HEK293 (cell line): ENCODE measurements around the gene COPZ1.

Experiments
- CTCF ChIA-PET: fragments of 350-600 bp; formaldehyde crosslinking; extraction: SDS; loops from one replicate; lab custom pipeline; 2021; ENCODE audit warnings: antibody characterized with exemption; lab: Yijun Ruan, JAX
- POLR2A ChIA-PET: fragments of 300-600 bp; formaldehyde crosslinking; extraction: SDS; loops from one replicate; lab custom pipeline; 2020; ENCODE audit warnings: antibody characterized with exemption, inconsistent platforms; lab: Yijun Ruan, JAX
- H3K27ac ChIP-seq: fragments of 200-500 bp; sonication (Bioruptor generic); 2 replicates; pipeline ENCODE4 v1.5.1; 2014; ENCODE audit warnings: low read depth, low read length, control low read depth, inconsistent platforms; ENCODE audit errors: extremely low read depth
- H3K36me3 ChIP-seq, 2 experiments: fragments of 200-500 bp in 1 of 2; sonication (Bioruptor generic) in 1 of 2; 1 replicate in 1 of 2; 2 replicates in 1 of 2; pipeline ENCODE4 v1.5.1; 2014 to 2017; ENCODE audit warnings: inconsistent platforms in 2 of 2, low read length in 2 of 2; ENCODE audit not compliant: control insufficient read depth in 2 of 2, insufficient read depth in 1 of 2
- H3K4me1 ChIP-seq: fragments of 200-500 bp; sonication (Bioruptor generic); 2 replicates; pipeline ENCODE4 v1.5.1; 2014; ENCODE audit warnings: mild to moderate bottlenecking, low read length, inconsistent platforms; ENCODE audit not compliant: control insufficient read depth, insufficient read depth
- H3K4me3 ChIP-seq: 2 replicates; pipeline ENCODE4 v1.5.1; 2011; ENCODE audit warnings: low read depth, mild to moderate bottlenecking, control low read depth, low read length, moderate library complexity
- H3K9me3 ChIP-seq: fragments of 200-500 bp; sonication (Bioruptor generic); 2 replicates; pipeline ENCODE4 v1.5.1; 2014; ENCODE audit warnings: low read depth, low read length, inconsistent platforms; ENCODE audit not compliant: control insufficient read depth, insufficient read depth
- GLIS1 ChIP-seq: fragments of 450-650 bp; formaldehyde crosslinking; IDR thresholded peaks from 2 replicates; pipeline ENCODE4 v1.5.1; 2016; ENCODE audit warnings: missing biosample characterization, missing genetic modification characterization
- GLIS2 ChIP-seq: fragments of 450-650 bp; formaldehyde crosslinking; IDR thresholded peaks from 2 replicates; pipeline ENCODE4 v1.5.1; 2016; ENCODE audit warnings: missing biosample characterization, missing genetic modification characterization
- KLF10 ChIP-seq: fragments of 450-650 bp; IDR thresholded peaks from 2 replicates; pipeline ENCODE4 v1.5.1; 2018; ENCODE audit warnings: missing biosample characterization, mild to moderate bottlenecking, missing genetic modification characterization
- SP2 ChIP-seq: fragments of 450-650 bp; formaldehyde crosslinking; IDR thresholded peaks from 2 replicates; pipeline ENCODE4 v1.5.1; 2016; ENCODE audit warnings: missing biosample characterization, missing genetic modification characterization
- SP3 ChIP-seq: fragments of 450-650 bp; formaldehyde crosslinking; IDR thresholded peaks from 2 replicates; pipeline ENCODE4 v1.5.1; 2016; ENCODE audit warnings: missing biosample characterization, missing genetic modification characterization
- YY1 ChIP-seq: fragments of 450-650 bp; formaldehyde crosslinking; IDR thresholded peaks from 2 replicates; pipeline ENCODE4 v1.5.1; 2018; ENCODE audit warnings: missing biosample characterization, missing genetic modification characterization
- ZFP37 ChIP-seq: fragments of 450-650 bp; formaldehyde crosslinking; IDR thresholded peaks from 2 replicates; pipeline ENCODE4 v1.5.1; 2016; ENCODE audit warnings: missing biosample characterization, missing genetic modification characterization
- ZNF155 ChIP-seq: fragments of 450-650 bp; formaldehyde crosslinking; IDR thresholded peaks from 2 replicates; pipeline ENCODE4 v1.5.1; 2016; ENCODE audit warnings: missing biosample characterization, missing genetic modification characterization
- ZNF248 ChIP-seq: fragments of 450-650 bp; formaldehyde crosslinking; IDR thresholded peaks from 2 replicates; pipeline ENCODE4 v1.5.1; 2017; ENCODE audit warnings: missing biosample characterization, missing genetic modification characterization
- ZNF266 ChIP-seq: fragments of 450-650 bp; formaldehyde crosslinking; IDR thresholded peaks from 2 replicates; pipeline ENCODE4 v1.5.1; 2016; ENCODE audit warnings: missing biosample characterization, missing genetic modification characterization, low read depth
- ZNF311 ChIP-seq: fragments of 450-650 bp; formaldehyde crosslinking; IDR thresholded peaks from 2 replicates; pipeline ENCODE4 v1.5.1; 2017; ENCODE audit warnings: missing biosample characterization, missing genetic modification characterization, borderline replicate concordance
- ZNF324 ChIP-seq: fragments of 450-650 bp; formaldehyde crosslinking; IDR thresholded peaks from 2 replicates; pipeline ENCODE4 v1.5.1; 2016; ENCODE audit warnings: missing biosample characterization, missing genetic modification characterization
- ZNF391 ChIP-seq: fragments of 450-650 bp; formaldehyde crosslinking; IDR thresholded peaks from 2 replicates; pipeline ENCODE4 v1.5.1; 2016; ENCODE audit warnings: low read depth, missing biosample characterization, missing genetic modification characterization, borderline replicate concordance
- ZNF394 ChIP-seq: fragments of 450-650 bp; formaldehyde crosslinking; IDR thresholded peaks from 2 replicates; pipeline ENCODE4 v1.5.1; 2016; ENCODE audit warnings: missing biosample characterization, missing genetic modification characterization, mild to moderate bottlenecking, moderate library complexity, borderline replicate concordance
- ZNF433 ChIP-seq: fragments of 450-650 bp; formaldehyde crosslinking; IDR thresholded peaks from 2 replicates; pipeline ENCODE4 v1.5.1; 2016; ENCODE audit warnings: missing biosample characterization, missing genetic modification characterization, low read depth
- ZNF660 ChIP-seq: fragments of 450-650 bp; IDR thresholded peaks from 2 replicates; pipeline ENCODE4 v1.5.1; 2018; ENCODE audit warnings: missing biosample characterization, mild to moderate bottlenecking, missing genetic modification characterization
- ZNF664 ChIP-seq: fragments of 450-650 bp; formaldehyde crosslinking; IDR thresholded peaks from 2 replicates; pipeline ENCODE4 v1.5.1; 2016; ENCODE audit warnings: missing biosample characterization, missing genetic modification characterization
- TF ChIP-seq, protein P1 (sequence below): fragments of 450-650 bp; formaldehyde crosslinking; IDR thresholded peaks from 2 replicates; pipeline ENCODE4 v1.5.1; 2016; ENCODE audit warnings: missing biosample characterization, missing genetic modification characterization
- TF ChIP-seq, protein P2 (sequence below): fragments of 450-650 bp; formaldehyde crosslinking; IDR thresholded peaks from 2 replicates; pipeline ENCODE4 v1.5.1; 2016; ENCODE audit warnings: missing biosample characterization, missing genetic modification characterization
- TF ChIP-seq, protein P3 (sequence below): fragments of 450-650 bp; formaldehyde crosslinking; IDR thresholded peaks from 2 replicates; pipeline ENCODE4 v1.5.1; 2016; ENCODE audit warnings: missing biosample characterization, missing genetic modification characterization
- TF ChIP-seq, protein P4 (sequence below): fragments of 450-650 bp; formaldehyde crosslinking; conservative IDR thresholded peaks from 2 replicates; pipeline ENCODE4 v1.5.1; 2016; ENCODE audit warnings: low read depth, missing biosample characterization, missing genetic modification characterization

Gene COPZ1

DNA sequence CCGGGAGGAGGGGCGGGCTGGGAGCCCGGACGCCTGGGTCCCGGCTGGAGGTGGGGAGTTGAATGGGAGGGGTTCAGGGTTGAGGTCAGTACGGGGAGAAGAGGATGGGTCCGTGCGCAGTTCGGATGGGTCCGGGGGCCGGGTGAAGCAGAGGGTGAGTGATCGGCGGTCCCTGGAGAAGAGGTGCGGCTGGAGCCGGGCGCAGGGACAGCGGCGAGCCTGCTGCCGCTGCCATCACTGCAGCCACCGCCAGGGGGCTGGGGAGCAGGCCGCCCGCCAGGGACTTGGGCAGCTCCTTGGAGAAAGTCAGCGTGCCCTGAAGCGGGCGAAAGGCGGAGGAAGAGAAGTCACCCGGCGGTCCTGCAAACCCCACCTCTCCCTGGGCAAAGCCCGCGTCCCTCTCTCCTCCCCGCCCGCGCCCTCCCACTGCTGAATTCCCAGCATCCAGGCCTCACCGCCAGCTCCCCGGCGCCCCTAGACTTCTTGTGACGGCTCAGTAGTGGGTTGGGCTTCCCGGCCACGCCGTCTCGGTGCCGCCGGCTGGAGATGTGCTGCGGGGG, 45.3 kb downstream of the COPZ1 start (continued):
- TF ChIP-seq SP2 (tag by site-specific recombination) = peak; percentile 62
- TF ChIP-seq, protein P1, sequence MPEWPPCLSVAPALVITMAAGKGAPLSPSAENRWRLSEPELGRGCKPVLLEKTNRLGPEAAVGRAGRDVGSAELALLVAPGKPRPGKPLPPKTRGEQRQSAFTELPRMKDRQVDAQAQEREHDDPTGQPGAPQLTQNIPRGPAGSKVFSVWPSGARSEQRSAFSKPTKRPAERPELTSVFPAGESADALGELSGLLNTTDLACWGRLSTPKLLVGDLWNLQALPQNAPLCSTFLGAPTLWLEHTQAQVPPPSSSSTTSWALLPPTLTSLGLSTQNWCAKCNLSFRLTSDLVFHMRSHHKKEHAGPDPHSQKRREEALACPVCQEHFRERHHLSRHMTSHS (tag by site-specific recombination) = no peak
- TF ChIP-seq ZNF433 (tag by site-specific recombination) = no peak
- no peak for TF ChIP-seq ZNF664
- TF ChIP-seq SP3 (tag by site-specific recombination) = 0 out of 2 replicates have a peak, but pooled peaks have one; percentile 11
- TF ChIP-seq, all 188 proteins: peak for 37

DNA sequence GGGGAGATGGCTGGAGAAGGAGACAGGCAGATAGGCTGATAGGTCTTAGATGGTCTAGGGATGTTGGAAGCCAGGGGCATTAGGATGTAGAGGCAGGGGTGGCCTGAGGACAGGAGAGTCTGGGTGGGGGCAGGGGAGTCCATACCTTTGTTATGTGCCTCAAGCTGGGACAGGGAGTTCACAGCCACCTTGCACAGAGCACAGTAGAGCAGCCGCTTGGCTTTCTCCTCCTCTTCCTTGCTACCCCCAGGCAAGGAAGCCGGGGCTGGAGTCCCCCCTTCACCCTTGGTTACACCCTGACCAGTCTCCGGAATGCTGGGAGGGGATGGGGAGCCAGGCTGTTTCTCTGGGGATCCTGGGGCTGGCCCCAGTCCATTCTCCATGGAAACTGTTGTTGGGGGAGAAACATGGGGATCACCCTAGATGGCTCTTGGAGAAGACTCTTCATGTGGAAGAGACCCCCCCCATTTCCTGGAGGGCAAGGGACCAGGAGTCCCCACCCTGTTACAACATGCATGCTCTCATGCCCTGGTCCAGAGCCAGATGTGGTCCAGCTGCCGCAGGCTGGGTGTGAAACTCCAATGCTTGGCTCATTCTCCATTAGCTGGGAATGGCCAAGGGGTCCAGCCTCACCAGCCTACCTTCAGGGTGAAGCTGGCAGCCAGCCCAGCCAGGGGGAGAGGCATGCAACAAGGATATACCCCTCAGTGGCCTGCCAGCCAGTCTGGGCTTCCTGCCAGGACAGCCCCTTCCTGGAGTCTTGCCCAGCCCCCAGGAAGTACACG, 46.6 kb downstream of the COPZ1 start:
- ChIA-PET CTCF (interaction anchor here (0.6 to 5.1 kb wide), 25 partner anchors 10 to 401 kb away, joined by 3 to 85 read pairs (median 5); partner anchors contain the start of genes COPZ1, HNRNPA1, HOXC10 and ZNF385A), POLR2A (interaction anchor here (1.0 to 2.0 kb wide), 4 partner anchors 8 to 91 kb away, joined by 3 to 12 read pairs (median 7); partner anchors contain the start of genes CBX5, COPZ1 and HNRNPA1)
- Histone ChIP-seq H3K9me3 (no peaks in the 10 kb centered on the region), H3K36me3 (peaks cover 0 to 58% of the 10 kb centered on the region in 2 experiments; a peak in 1 of 3 replicates), H3K4me3 (no peak overlapping the region), H3K4me1 (peaks cover 19% of the 10 kb centered on the region), H3K27ac (peak overlapping the region; percentile 48; the same call in 1 of the 2 replicates)
- TF ChIP-seq GLIS2 (tag by site-specific recombination) = peak; percentile 59; the same call in 1 of the 2 replicates
- TF ChIP-seq ZNF660 (tag by site-specific recombination) = no peak
- no peak for TF ChIP-seq YY1 (tag by site-specific recombination)
- TF ChIP-seq ZNF266 (tag by site-specific recombination) = no peak
- no peak for TF ChIP-seq KLF10 (tag by site-specific recombination)
- TF ChIP-seq, protein P2, sequence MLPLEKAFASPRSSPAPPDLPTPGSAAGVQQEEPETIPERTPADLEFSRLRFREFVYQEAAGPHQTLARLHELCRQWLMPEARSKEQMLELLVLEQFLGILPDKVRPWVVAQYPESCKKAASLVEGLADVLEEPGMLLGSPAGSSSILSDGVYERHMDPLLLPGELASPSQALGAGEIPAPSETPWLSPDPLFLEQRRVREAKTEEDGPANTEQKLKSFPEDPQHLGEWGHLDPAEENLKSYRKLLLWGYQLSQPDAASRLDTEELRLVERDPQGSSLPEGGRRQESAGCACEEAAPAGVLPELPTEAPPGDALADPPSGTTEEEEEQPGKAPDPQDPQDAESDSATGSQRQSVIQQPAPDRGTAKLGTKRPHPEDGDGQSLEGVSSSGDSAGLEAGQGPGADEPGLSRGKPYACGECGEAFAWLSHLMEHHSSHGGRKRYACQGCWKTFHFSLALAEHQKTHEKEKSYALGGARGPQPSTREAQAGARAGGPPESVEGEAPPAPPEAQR (tag by site-specific recombination) = no peak
- TF ChIP-seq ZFP37 (tag by site-specific recombination) = no peak
- TF ChIP-seq, protein P3, sequence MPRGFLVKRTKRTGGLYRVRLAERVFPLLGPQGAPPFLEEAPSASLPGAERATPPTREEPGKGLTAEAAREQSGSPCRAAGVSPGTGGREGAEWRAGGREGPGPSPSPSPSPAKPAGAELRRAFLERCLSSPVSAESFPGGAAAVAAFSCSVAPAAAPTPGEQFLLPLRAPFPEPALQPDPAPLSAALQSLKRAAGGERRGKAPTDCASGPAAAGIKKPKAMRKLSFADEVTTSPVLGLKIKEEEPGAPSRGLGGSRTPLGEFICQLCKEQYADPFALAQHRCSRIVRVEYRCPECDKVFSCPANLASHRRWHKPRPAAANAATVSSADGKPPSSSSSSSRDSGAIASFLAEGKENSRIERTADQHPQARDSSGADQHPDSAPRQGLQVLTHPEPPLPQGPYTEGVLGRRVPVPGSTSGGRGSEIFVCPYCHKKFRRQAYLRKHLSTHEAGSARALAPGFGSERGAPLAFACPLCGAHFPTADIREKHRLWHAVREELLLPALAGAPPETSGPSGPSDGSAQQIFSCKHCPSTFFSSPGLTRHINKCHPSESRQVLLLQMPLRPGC (tag by site-specific recombination) = no peak
- TF ChIP-seq ZNF394 = no peak
- no peak for TF ChIP-seq ZNF311
- no peak for TF ChIP-seq ZNF155 (tag by site-specific recombination)
- TF ChIP-seq, protein P1 (tag by site-specific recombination) = no peak
- no peak for TF ChIP-seq SP3 (tag by site-specific recombination)
- no peak for TF ChIP-seq ZNF248 (tag by site-specific recombination)
- TF ChIP-seq ZNF324 = no peak
- TF ChIP-seq ZNF391 (tag by site-specific recombination) = no peak
- peak; percentile 31; the same call in 1 of the 2 replicates for TF ChIP-seq GLIS1
- TF ChIP-seq, protein P4, sequence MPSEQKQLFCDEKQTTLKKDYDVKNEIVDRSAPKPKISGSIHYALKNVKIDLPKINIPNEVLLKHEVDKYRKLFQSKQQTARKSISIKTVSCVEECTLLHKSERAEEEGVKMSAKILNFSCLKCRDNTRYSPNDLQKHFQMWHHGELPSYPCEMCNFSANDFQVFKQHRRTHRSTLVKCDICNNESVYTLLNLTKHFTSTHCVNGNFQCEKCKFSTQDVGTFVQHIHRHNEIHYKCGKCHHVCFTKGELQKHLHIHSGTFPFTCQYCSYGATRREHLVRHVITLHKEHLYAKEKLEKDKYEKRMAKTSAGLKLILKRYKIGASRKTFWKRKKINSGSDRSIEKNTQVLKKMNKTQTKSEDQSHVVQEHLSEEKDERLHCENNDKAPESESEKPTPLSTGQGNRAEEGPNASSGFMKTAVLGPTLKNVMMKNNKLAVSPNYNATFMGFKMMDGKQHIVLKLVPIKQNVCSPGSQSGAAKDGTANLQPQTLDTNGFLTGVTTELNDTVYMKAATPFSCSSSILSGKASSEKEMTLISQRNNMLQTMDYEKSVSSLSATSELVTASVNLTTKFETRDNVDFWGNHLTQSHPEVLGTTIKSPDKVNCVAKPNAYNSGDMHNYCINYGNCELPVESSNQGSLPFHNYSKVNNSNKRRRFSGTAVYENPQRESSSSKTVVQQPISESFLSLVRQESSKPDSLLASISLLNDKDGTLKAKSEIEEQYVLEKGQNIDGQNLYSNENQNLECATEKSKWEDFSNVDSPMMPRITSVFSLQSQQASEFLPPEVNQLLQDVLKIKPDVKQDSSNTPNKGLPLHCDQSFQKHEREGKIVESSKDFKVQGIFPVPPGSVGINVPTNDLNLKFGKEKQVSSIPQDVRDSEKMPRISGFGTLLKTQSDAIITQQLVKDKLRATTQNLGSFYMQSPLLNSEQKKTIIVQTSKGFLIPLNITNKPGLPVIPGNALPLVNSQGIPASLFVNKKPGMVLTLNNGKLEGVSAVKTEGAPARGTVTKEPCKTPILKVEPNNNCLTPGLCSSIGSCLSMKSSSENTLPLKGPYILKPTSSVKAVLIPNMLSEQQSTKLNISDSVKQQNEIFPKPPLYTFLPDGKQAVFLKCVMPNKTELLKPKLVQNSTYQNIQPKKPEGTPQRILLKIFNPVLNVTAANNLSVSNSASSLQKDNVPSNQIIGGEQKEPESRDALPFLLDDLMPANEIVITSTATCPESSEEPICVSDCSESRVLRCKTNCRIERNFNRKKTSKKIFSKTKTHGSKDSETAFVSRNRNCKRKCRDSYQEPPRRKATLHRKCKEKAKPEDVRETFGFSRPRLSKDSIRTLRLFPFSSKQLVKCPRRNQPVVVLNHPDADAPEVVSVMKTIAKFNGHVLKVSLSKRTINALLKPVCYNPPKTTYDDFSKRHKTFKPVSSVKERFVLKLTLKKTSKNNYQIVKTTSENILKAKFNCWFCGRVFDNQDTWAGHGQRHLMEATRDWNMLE (tag by site-specific recombination) = no peak
